Activated CD4-positive, alpha-beta T cell treated with anti-CD3 and anti-CD28 coated beads for 48 hours (primary cell): ENCODE results near the gene TMUB2.

Source experiments
- DNase-seq: peaks from one replicate; pipeline ENCODE4 v3.0.0-alpha.2; 2020

TMUB2 gene

GRCh38 chr17:44204441-44204882, 17.7 kb downstream of the TMUB2 start:
- no peak for DNase-seq

GRCh38 chr17:44205962-44206824, 19.4 kb downstream of the TMUB2 start:
- no peak for DNase-seq

GRCh38 chr17:44206825-44207155, 20.0 kb downstream of the TMUB2 start:
- no peak for DNase-seq

GRCh38 chr17:44207319-44207718, 20.5 kb downstream of the TMUB2 start:
- no peak for DNase-seq

- DNase-seq = no peak
These were observed 21.0 kb downstream of the TMUB2 start for GRCh38 chr17:44207743-44208142.

GRCh38 chr17:44209786-44210341, 23.1 kb downstream of the TMUB2 start:
- DNase-seq = peak; percentile 78

- peak; percentile 94 for DNase-seq
These were observed 23.8 kb downstream of the TMUB2 start for GRCh38 chr17:44210342-44211192.

- no peak for DNase-seq
These were observed 24.8 kb downstream of the TMUB2 start for GRCh38 chr17:44211281-44212265.

GRCh38 chr17:44212507-44213402, 26.0 kb downstream of the TMUB2 start:
- no peak for DNase-seq

- no peak for DNase-seq
These were observed 26.8 kb downstream of the TMUB2 start for GRCh38 chr17:44213403-44214229.

GRCh38 chr17:44214230-44214494, 27.4 kb downstream of the TMUB2 start:
- no peak for DNase-seq

- no peak for DNase-seq
These were observed 28.1 kb downstream of the TMUB2 start for GRCh38 chr17:44214896-44215295.

- DNase-seq = no peak
These were observed 29.4 kb downstream of the TMUB2 start for GRCh38 chr17:44216173-44216572.

- no peak for DNase-seq
These were observed 29.9 kb downstream of the TMUB2 start for GRCh38 chr17:44216694-44217093.

GRCh38 chr17:44217738-44218343, 31.1 kb downstream of the TMUB2 start:
- no peak for DNase-seq

- DNase-seq = peak; percentile 90
These were observed 31.8 kb downstream of the TMUB2 start for GRCh38 chr17:44218344-44219107.

GRCh38 chr17:44219108-44219615, 32.4 kb downstream of the TMUB2 start:
- DNase-seq = peak; percentile 81

- peak; percentile 58 for DNase-seq
These were observed 32.9 kb downstream of the TMUB2 start, which contains the start of gene UBTF for GRCh38 chr17:44219616-44220212. UBTF (minus strand) TSS chr17:44219675; CDS start chr17:44218229, 1,446 bp downstream.
